Left lung (tissue), 10 donors: ENCODE data around the gene PGGHG. TPM values are rescaled to one million over a fixed set of nuclear protein-coding genes. Genes with fewer than 3 reads are reported as not detected.
"Not testable (repeated sequence)": the region's sequence is repeated elsewhere in the genome, so short reads cannot be mapped to it uniquely, and the experiment has no call there.

Experiments used
- ATAC-seq: fragments of 200-7000 bp; cut with Tn5 transposase; one replicate; pipeline ENCODE4 v1.9.1; 2020; ENCODE audit warnings: moderate library complexity
- DNase-seq, 4 donors: peaks; one replicate each; pipeline ENCODE4 v3.0.0-alpha.2; 2013 to 2020
- H3K27ac ChIP-seq, 2 donors: fragments of 200-600 bp; sonication (generic) in 1 of 2; one replicate each; pipeline versions ENCODE4 v1.5.0 to v1.8.0; 2020 to 2021
- H3K27me3 ChIP-seq, 2 donors: fragments of 200-600 bp; sonication (generic) in 1 of 2; one replicate each; pipeline versions ENCODE4 v1.5.0 to v1.8.0; 2020 to 2021
- H3K36me3 ChIP-seq, 2 donors: fragments of 200-600 bp; sonication (generic) in 1 of 2; one replicate each; pipeline versions ENCODE4 v1.5.0 to v1.8.0; 2020 to 2021
- H3K4me1 ChIP-seq, 2 donors: fragments of 200-600 bp; one replicate each; pipeline ENCODE4 v1.8.0; 2021
- H3K4me3 ChIP-seq, 2 donors: fragments of 200-600 bp; sonication (generic) in 1 of 2; one replicate each; pipeline versions ENCODE4 v1.5.0 to v1.8.0; 2020 to 2021; ENCODE audit warnings: mild to moderate bottlenecking in 1 of 2
- H3K9me3 ChIP-seq, 2 donors: fragments of 200-600 bp; sonication (generic) in 1 of 2; one replicate each; pipeline versions ENCODE4 v1.5.0 to v1.8.0; 2020 to 2021
- intact Hi-C, 2 donors: fragments of 100-400 bp; cut with DNase I; formaldehyde crosslinking; loops; one replicate each; pipeline versions ENCODE4 v1.11.2 to v1.14.2; 2022
- polyA plus RNA-seq, 6 donors: library from polyadenylated mRNA; unstranded; fragments of 120-200 nt; gene quantifications; one replicate each; pipeline ENCODE4 v1.2.1, GENCODE V29; 2013; ENCODE audit not compliant: insufficient read length in 6 of 6
- total RNA-seq, 2 donors: library from RNA; stranded (reverse); fragmentation: NEBNext Ultra II Directional; extraction: Animal tissue kit (Norgen Biotek cat#: 25700); gene quantifications; one replicate each; pipeline ENCODE4 v1.2.1, GENCODE V29; 2021
- TF ChIP-seq, protein P1 (sequence below), 2 donors: fragments of 200-600 bp; sonication (generic) in 1 of 2; IDR thresholded peaks; one replicate each; pipeline versions ENCODE4 v1.5.0 to v1.8.0; 2021; ENCODE audit warnings: antibody characterized with exemption in 2 of 2
- donor health status: DM: no; HTN: yes; CAD: no.
- donor health status: DM: no; HTN: no; CAD: no.

Gene PGGHG
- total and polyA plus RNA-seq, 8 donors, result 14.2 to 75.3 (median 21.0) TPM

GRCh38 chr11:327581-327923 lies 38.6 kb downstream of the PGGHG start:
- ATAC-seq, result no peak

DNA sequence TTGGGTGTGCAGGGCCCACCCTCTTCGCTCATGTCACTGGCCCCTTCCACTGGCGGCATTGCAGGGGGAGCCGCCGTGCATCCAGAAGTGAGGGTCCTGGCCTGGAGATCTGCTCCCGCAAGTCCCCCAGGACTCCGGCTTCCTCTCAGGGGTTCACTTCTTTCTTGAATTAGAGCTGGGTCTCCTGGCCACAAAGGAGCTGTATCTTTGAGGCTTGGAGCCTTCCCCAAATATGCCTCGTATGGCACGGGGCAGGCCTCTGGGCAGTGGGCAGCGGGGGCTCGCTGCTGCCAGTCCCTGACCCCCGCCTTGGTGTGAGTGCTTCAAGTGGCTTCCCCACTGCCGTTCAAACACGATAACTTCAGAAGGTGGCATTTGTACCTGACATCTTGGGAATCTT lies 39.1 kb downstream of the PGGHG start:
- H3K27me3 ChIP-seq, result no peaks in the 10 kb centered on the region
- H3K4me3 ChIP-seq, result no peak overlapping the region
- ATAC-seq, result no peak
- peak overlapping the region in 1 of 2 donors; percentile 97 for H3K27ac ChIP-seq
- DNase-seq, result peak in 1 of 4 donors; percentile 43
- H3K9me3 ChIP-seq, result no peaks in the 10 kb centered on the region
- peaks cover 24 to 51% of the 10 kb centered on the region in 2 donors for H3K4me1 ChIP-seq
- no peaks in the 10 kb centered on the region for H3K36me3 ChIP-seq
- TF ChIP-seq, protein P1, sequence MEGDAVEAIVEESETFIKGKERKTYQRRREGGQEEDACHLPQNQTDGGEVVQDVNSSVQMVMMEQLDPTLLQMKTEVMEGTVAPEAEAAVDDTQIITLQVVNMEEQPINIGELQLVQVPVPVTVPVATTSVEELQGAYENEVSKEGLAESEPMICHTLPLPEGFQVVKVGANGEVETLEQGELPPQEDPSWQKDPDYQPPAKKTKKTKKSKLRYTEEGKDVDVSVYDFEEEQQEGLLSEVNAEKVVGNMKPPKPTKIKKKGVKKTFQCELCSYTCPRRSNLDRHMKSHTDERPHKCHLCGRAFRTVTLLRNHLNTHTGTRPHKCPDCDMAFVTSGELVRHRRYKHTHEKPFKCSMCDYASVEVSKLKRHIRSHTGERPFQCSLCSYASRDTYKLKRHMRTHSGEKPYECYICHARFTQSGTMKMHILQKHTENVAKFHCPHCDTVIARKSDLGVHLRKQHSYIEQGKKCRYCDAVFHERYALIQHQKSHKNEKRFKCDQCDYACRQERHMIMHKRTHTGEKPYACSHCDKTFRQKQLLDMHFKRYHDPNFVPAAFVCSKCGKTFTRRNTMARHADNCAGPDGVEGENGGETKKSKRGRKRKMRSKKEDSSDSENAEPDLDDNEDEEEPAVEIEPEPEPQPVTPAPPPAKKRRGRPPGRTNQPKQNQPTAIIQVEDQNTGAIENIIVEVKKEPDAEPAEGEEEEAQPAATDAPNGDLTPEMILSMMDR (IDR thresholded peaks at IDR 0.05), result no peak
- intact Hi-C loops, result no loop called here

More at GRCh38 chr11:327581-327923, 38.6 kb downstream of the PGGHG start:
- intact Hi-C loops, result no loop called here
- no peaks in the 10 kb centered on the region for H3K9me3 ChIP-seq
- DNase-seq, result peak in 1 of 4 donors; percentile 43
- peaks cover 24 to 54% of the 10 kb centered on the region in 2 donors for H3K4me1 ChIP-seq
- no peaks in the 10 kb centered on the region for H3K36me3 ChIP-seq
- no peaks in the 10 kb centered on the region for H3K27me3 ChIP-seq
- H3K4me3 ChIP-seq, result peak overlapping the region in 1 of 2 donors; percentile 10
- TF ChIP-seq, protein P1 (IDR thresholded peaks at IDR 0.05), result no peak
- H3K27ac ChIP-seq, result peak overlapping the region; percentile 81 to 97

GRCh38 chr11:328516-329100 lies 39.7 kb downstream of the PGGHG start:
- H3K36me3 ChIP-seq, intact Hi-C loops, H3K27me3 ChIP-seq, H3K9me3 ChIP-seq, ATAC-seq, H3K27ac ChIP-seq, H3K4me3 ChIP-seq: not testable (repeated sequence)
- H3K4me1 ChIP-seq, result peaks cover 24 to 45% of the 10 kb centered on the region in 2 donors
- peak in 1 of 4 donors; percentile 10 for DNase-seq

GRCh38 chr11:329886-330253 lies 40.9 kb downstream of the PGGHG start:
- H3K9me3 ChIP-seq, result no peaks in the 10 kb centered on the region
- DNase-seq, result no peak
- intact Hi-C loops, result no loop called here

DNA sequence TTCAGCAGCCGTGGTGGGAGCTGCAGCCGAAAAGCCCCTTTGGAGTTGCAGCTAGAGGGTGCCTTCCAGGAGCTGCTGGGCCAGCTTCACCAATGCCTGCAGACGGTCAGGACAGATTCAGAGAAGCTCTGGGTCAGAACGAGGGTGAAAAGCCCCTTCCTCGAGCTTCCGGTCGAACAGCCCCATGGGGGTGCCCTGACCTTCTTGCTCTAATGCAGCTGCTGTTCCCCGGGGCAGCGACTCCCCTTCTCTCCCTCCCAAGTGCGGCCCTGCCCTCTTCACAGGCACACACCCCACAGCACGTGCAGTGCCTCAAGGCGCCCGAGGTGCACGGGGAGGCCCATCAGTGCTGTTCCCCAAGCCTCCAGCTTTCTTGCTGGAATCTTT lies 41.4 kb downstream of the PGGHG start:
- H3K27ac ChIP-seq, result no peak overlapping the region
- intact Hi-C loops, result no loop called here
- no peaks in the 10 kb centered on the region for H3K9me3 ChIP-seq
- TF ChIP-seq, protein P1 (IDR thresholded peaks at IDR 0.05), result no peak
- no peaks in the 10 kb centered on the region for H3K27me3 ChIP-seq
- no peak overlapping the region for H3K4me3 ChIP-seq
- no peaks in the 10 kb centered on the region for H3K36me3 ChIP-seq
- no peak for ATAC-seq
- peaks cover 14 to 34% of the 10 kb centered on the region in 2 donors for H3K4me1 ChIP-seq
- peak in 1 of 4 donors; percentile 64 for DNase-seq

More at GRCh38 chr11:329886-330253, 40.9 kb downstream of the PGGHG start:
- Histone ChIP-seq H3K4me1 (peaks cover 15 to 36% of the 10 kb centered on the region in 2 donors), H3K4me3 (no peak overlapping the region), H3K27me3 (no peaks in the 10 kb centered on the region), H3K27ac (no peak overlapping the region), H3K36me3 (no peaks in the 10 kb centered on the region)
- ATAC-seq, result no peak
- TF ChIP-seq, protein P1 (IDR thresholded peaks at IDR 0.05), result no peak
